PC-3 (cell line): ENCODE measurements around the gene ARHGAP5. TPM values are rescaled to one million over a fixed set of nuclear protein-coding genes. Genes with fewer than 3 reads are reported as not detected.

Source experiments
- ATAC-seq: fragments of 200-7000 bp; cut with Tn5 transposase; 2 replicates; pipeline ENCODE4 v1.9.1; 2020; ENCODE audit warnings: mild to moderate bottlenecking, moderate library complexity
- BruUV-seq: library from RNA; stranded (reverse); fragments of 400-500 nt; replicated peaks from 2 replicates; lab custom pipeline; 2021; lab: Mats Ljungman, UMichigan
- CTCF ChIA-PET: fragments of 300-600 bp; sonication (Branson Sonifier 250); formaldehyde crosslinking; loops from one replicate; lab custom pipeline; 2022; ENCODE audit warnings: antibody characterized with exemption; lab: Charles Lee
- POLR2A ChIA-PET: fragments of 300-600 bp; sonication (Branson Sonifier 250); formaldehyde crosslinking; loops from one replicate; lab custom pipeline; 2022; ENCODE audit warnings: antibody characterized with exemption; ENCODE audit not compliant: unreplicated experiment; lab: Charles Lee
- DNase-seq: peaks from one replicate; pipeline ENCODE4 v3.0.0-alpha.2; 2015
- H2AFZ ChIP-seq: fragments of 300-600 bp; sonication (generic); 2 replicates; pipeline ENCODE4 v1.6.0; 2016; ENCODE audit warnings: antibody characterized with exemption, low read length
- H3F3A ChIP-seq: fragments of 300-600 bp; sonication (generic); one replicate; pipeline ENCODE4 v1.6.0; 2017; ENCODE audit warnings: antibody characterized with exemption, low read length, control low read depth, mild to moderate bottlenecking; ENCODE audit not compliant: unreplicated experiment
- H3K27ac ChIP-seq: fragments of 300-600 bp; sonication (generic); 2 replicates; pipeline ENCODE4 v1.5.1; 2016; ENCODE audit warnings: mild to moderate bottlenecking, low read length
- H3K27me3 ChIP-seq: fragments of 300-600 bp; sonication (generic); 2 replicates; pipeline ENCODE4 v1.6.1; 2016; ENCODE audit warnings: low read length, mixed read lengths
- H3K36me3 ChIP-seq: fragments of 300-600 bp; sonication (generic); 2 replicates; pipeline ENCODE4 v1.6.1; 2016; ENCODE audit warnings: low read depth, mixed run types, low read length, mixed read lengths
- H3K4me1 ChIP-seq: fragments of 300-600 bp; sonication (generic); 2 replicates; pipeline ENCODE4 v1.5.1; 2016; ENCODE audit warnings: low read length; ENCODE audit not compliant: insufficient read depth
- H3K4me2 ChIP-seq: fragments of 300-600 bp; sonication (generic); 2 replicates; pipeline ENCODE4 v1.6.0; 2016; ENCODE audit warnings: low read length
- H3K4me3 ChIP-seq: fragments of 300-600 bp; sonication (generic); 2 replicates; pipeline ENCODE4 v1.5.1; 2016; ENCODE audit warnings: mild to moderate bottlenecking, low read length, mixed read lengths
- H3K79me2 ChIP-seq: fragments of 300-600 bp; sonication (generic); 2 replicates; pipeline ENCODE4 v1.6.1; 2017; ENCODE audit warnings: low read length, mixed read lengths
- H3K9ac ChIP-seq: fragments of 300-600 bp; sonication (generic); 2 replicates; pipeline ENCODE4 v1.6.0; 2016; ENCODE audit warnings: mild to moderate bottlenecking, low read length
- H3K9me2 ChIP-seq: fragments of 300-600 bp; sonication (generic); replicated peaks from 2 replicates; pipeline ENCODE4 v1.6.1; 2016; ENCODE audit warnings: mixed run types, low read length, mixed read lengths
- H3K9me3 ChIP-seq: fragments of 300-600 bp; sonication (generic); 2 replicates; pipeline ENCODE4 v1.6.1; 2016; ENCODE audit warnings: low read length, mixed read lengths
- H4K20me1 ChIP-seq: fragments of 300-600 bp; sonication (generic); 2 replicates; pipeline ENCODE4 v1.6.1; 2016; ENCODE audit warnings: low read length, mixed read lengths
- EZH2 ChIP-seq: fragments of 300-600 bp; sonication (generic); IDR thresholded peaks from one replicate; pipeline ENCODE4 v1.6.1; 2017; ENCODE audit warnings: antibody characterized with exemption, mild to moderate bottlenecking, low read length; ENCODE audit not compliant: unreplicated experiment
- EZH2phosphoT487 ChIP-seq: fragments of 300-600 bp; sonication (generic); IDR thresholded peaks from 2 replicates; pipeline ENCODE4 v1.6.1; 2018; ENCODE audit warnings: mild to moderate bottlenecking, antibody characterized with exemption, low read length, borderline replicate concordance
- intact Hi-C: fragments of 100-400 bp; cut with micrococcal nuclease; formaldehyde crosslinking; loops from 2 replicates; pipeline ENCODE4 v1.9.0; 2023
- total RNA-seq: library from RNA; depleted of rRNA; stranded (reverse); fragments of >200 nt; gene quantifications from 2 replicates; pipeline ENCODE4 v1.2.3, GENCODE V29; 2014
- TF ChIP-seq, protein P1 (sequence below): fragments of 300-600 bp; sonication (generic); conservative IDR thresholded peaks from 2 replicates; pipeline ENCODE4 v1.5.1; 2017; ENCODE audit warnings: antibody characterized with exemption, low read depth, mild to moderate bottlenecking, low read length

Gene ARHGAP5
- total RNA-seq, 1 experiment from 2014 or later = 46.4 TPM

DNA sequence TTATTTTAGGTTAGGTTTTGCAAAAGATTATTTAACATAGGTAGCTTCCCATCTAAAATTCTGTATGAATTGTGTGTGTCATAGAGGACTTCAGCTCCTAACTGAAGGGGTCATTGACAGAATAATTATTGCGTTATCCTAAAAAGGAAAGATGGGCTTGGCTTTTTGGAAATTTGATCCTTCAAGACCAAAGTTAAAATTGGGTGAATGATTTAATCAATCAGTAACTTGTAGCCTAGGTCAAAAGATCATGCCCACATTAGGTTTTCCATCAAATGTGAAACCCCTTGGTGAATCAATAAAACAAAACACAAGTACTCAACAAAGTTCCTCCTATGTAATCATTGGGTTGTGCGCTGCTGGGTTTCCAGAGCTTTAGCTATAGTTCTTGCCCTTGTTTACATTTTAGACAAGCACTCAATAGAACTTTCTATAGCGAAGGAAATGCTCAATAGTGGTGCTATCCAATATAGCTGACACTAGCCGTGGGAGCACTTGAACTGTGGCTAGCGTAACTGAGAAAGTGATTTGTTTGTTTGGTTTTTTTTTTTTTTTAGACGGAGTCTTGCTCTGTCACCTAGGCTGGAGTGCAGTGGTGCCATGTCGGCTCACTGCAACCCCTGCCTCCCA is 37.6 kb upstream of the ARHGAP5 start:
- no peak overlapping the region for H2AFZ ChIP-seq
- H3K9me2 ChIP-seq = 0 out of 2 replicates have a peak, but pooled peaks cover 6% of the 10 kb centered on the region
- intact Hi-C loops = no loop called here
- no peaks in the 10 kb centered on the region for H3K27me3 ChIP-seq
- no peak overlapping the region for H3K27ac ChIP-seq
- H3F3A ChIP-seq = no peaks in the 10 kb centered on the region
- no peaks in the 10 kb centered on the region for H4K20me1 ChIP-seq
- no TSS peak for BruUV-seq
- 0 out of 2 replicates have a peak, but pooled peaks cover 4% of the 10 kb centered on the region for H3K4me1 ChIP-seq
- TF ChIP-seq, protein P1, sequence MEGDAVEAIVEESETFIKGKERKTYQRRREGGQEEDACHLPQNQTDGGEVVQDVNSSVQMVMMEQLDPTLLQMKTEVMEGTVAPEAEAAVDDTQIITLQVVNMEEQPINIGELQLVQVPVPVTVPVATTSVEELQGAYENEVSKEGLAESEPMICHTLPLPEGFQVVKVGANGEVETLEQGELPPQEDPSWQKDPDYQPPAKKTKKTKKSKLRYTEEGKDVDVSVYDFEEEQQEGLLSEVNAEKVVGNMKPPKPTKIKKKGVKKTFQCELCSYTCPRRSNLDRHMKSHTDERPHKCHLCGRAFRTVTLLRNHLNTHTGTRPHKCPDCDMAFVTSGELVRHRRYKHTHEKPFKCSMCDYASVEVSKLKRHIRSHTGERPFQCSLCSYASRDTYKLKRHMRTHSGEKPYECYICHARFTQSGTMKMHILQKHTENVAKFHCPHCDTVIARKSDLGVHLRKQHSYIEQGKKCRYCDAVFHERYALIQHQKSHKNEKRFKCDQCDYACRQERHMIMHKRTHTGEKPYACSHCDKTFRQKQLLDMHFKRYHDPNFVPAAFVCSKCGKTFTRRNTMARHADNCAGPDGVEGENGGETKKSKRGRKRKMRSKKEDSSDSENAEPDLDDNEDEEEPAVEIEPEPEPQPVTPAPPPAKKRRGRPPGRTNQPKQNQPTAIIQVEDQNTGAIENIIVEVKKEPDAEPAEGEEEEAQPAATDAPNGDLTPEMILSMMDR = no peak
- TF ChIP-seq EZH2 = no peak
- TF ChIP-seq EZH2phosphoT487 = no peak
- no peak overlapping the region for H3K4me3 ChIP-seq
- no peak overlapping the region for H3K4me2 ChIP-seq
- ATAC-seq (no peak), DNase-seq (no peak)
- ChIA-PET POLR2A (no interaction called here), CTCF (no interaction called here)
- H3K79me2 ChIP-seq = no peaks in the 10 kb centered on the region
- H3K9ac ChIP-seq = no peak overlapping the region
- no peaks in the 10 kb centered on the region for H3K9me3 ChIP-seq
- H3K36me3 ChIP-seq = no peaks in the 10 kb centered on the region

DNA sequence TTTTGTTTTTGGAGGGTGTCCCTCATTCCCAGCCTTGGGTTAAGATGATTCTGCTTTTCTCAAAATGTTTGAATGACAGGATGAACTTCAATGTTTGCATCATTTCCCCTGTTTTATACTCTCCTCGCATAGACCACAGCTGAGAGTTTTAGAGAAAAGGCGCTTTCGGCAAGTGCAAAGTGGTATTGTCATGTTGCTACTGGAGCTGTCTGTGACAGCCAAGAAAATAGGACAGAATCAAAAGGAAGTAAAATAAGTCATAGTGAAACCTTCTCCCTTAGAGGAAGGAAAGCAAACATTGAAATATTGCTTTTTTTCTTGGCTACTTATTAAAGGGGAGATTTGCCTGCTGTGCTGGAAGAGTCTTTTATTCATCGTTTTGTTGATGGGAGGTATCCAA is 33.5 kb upstream of the ARHGAP5 start:
- Histone ChIP-seq H3K9me3 (no peaks in the 10 kb centered on the region), H3F3A (no peaks in the 10 kb centered on the region), H3K27ac (no peak overlapping the region), H3K9ac (no peak overlapping the region), H3K4me3 (no peak overlapping the region), H3K4me2 (no peak overlapping the region), H4K20me1 (no peaks in the 10 kb centered on the region), H3K4me1 (no peaks in the 10 kb centered on the region), H3K79me2 (no peaks in the 10 kb centered on the region), H2AFZ (no peak overlapping the region), H3K27me3 (no peaks in the 10 kb centered on the region), H3K9me2 (no peaks in the 10 kb centered on the region), H3K36me3 (no peaks in the 10 kb centered on the region)
- intact Hi-C loops = no loop called here
- ChIA-PET POLR2A (no interaction called here), CTCF (no interaction called here)
- ATAC-seq (no peak), DNase-seq (no peak)
- TF ChIP-seq, protein P1 = no peak
- TF ChIP-seq EZH2 (no peak), EZH2phosphoT487 (no peak)
- BruUV-seq = no TSS peak

DNA sequence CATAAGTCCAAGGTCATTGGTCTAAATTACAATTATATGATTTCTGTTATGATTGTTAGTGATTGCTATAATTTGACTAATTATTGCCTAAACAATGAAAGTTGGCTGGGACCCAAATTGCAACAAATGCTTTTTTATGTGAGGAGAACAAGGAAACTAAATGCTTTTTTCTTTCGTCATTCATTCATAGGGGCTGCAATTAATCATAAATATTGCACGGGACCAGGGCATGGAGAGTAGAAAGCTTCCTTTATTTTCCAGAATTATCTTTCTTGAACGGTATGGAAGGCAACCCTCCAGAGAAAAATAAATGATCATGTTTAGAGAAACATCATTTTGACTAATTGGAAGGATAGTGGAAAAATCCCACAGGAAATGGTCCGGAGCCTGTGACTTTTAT is 32.6 kb upstream of the ARHGAP5 start:
- no peak for DNase-seq
- ChIA-PET CTCF (no interaction called here), POLR2A (no interaction called here)
- no peaks in the 10 kb centered on the region for H3K27me3 ChIP-seq
- H3K9me2 ChIP-seq = no peaks in the 10 kb centered on the region
- H3F3A ChIP-seq = no peaks in the 10 kb centered on the region
- H3K36me3 ChIP-seq = no peaks in the 10 kb centered on the region
- no TSS peak for BruUV-seq
- H4K20me1 ChIP-seq = no peaks in the 10 kb centered on the region
- H3K9me3 ChIP-seq = no peaks in the 10 kb centered on the region
- H3K79me2 ChIP-seq = no peaks in the 10 kb centered on the region
- H3K4me2 ChIP-seq = no peak overlapping the region
- intact Hi-C loops = no loop called here
- H2AFZ ChIP-seq = no peak overlapping the region
- no peak for ATAC-seq
- H3K27ac ChIP-seq = no peak overlapping the region
- H3K9ac ChIP-seq = no peak overlapping the region
- H3K4me3 ChIP-seq = no peak overlapping the region
- TF ChIP-seq, protein P1 = no peak
- TF ChIP-seq EZH2 = no peak
- TF ChIP-seq EZH2phosphoT487 = no peak
- no peaks in the 10 kb centered on the region for H3K4me1 ChIP-seq
